ENCODE measurements around the gene C14orf180. TPM values are rescaled to one million over a fixed set of nuclear protein-coding genes. Genes with fewer than 3 reads are reported as not detected.

C14orf180 gene
- total and polyA plus RNA-seq, 2 of the 8 experiments (the other 6 are each of a cell fraction or from before 2014, with no cell fraction given) = not detected

DNA sequence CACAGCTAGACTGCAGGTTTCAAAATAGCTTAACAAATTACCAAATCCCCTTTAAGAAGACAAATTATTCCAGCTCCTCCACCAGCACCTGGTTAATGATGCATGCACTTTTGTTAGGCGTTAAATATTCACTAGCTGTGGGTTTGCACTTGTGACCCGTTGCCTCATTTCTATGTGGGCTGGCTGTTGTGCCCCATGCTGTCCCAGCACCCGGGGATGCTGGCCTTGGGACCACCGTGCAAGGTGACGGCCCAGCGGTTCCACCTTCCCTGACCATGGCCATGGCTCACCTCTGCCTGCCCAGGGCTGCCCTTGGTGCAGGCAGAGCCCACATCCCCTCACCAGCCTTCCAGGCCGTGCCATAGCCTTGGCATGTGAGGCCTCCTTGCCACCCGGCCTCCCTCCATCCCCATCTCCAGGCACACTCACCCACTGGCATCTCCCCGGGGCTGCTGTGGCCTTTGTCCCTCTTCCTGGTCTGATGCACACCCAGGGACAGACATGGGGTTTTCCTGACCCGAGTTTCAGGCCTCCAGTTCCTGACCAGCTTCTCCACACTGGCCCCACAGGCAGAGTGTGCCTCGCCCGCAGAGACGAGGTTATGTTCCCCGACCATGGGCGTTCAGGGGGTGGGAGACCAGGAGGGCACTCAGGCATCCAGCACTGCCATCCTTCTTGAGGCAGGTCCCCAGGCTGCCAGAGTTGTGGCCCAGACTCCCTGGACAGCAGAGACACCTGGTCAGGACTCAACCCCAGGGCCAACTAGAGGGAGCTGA lies 20.3 kb upstream of the C14orf180 start (continued):
- TF ChIP-seq, protein P1, sequence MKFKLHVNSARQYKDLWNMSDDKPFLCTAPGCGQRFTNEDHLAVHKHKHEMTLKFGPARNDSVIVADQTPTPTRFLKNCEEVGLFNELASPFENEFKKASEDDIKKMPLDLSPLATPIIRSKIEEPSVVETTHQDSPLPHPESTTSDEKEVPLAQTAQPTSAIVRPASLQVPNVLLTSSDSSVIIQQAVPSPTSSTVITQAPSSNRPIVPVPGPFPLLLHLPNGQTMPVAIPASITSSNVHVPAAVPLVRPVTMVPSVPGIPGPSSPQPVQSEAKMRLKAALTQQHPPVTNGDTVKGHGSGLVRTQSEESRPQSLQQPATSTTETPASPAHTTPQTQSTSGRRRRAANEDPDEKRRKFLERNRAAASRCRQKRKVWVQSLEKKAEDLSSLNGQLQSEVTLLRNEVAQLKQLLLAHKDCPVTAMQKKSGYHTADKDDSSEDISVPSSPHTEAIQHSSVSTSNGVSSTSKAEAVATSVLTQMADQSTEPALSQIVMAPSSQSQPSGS (IDR thresholded peaks at IDR 0.05; ENCODE audit: low read length) = no peak
- TF ChIP-seq CTBP2 (IDR thresholded peaks at IDR 0.05; ENCODE audit: borderline replicate concordance, insufficient read depth, insufficient read length, low read length) = no peak
